ENCODE measurements around the gene SPATA1.

GRCh38 chr1:84480650-84481049 is 25.5 kb upstream of the SPATA1 start:
- TF ChIP-seq CTCF (IDR thresholded peaks at IDR 0.05; ENCODE audit: low read depth, low read length) (no peak), EZH2phosphoT487 (IDR thresholded peaks at IDR 0.05; ENCODE audit: low read depth) (no peak)
